ENCODE results near the gene HOXB8.

DNA sequence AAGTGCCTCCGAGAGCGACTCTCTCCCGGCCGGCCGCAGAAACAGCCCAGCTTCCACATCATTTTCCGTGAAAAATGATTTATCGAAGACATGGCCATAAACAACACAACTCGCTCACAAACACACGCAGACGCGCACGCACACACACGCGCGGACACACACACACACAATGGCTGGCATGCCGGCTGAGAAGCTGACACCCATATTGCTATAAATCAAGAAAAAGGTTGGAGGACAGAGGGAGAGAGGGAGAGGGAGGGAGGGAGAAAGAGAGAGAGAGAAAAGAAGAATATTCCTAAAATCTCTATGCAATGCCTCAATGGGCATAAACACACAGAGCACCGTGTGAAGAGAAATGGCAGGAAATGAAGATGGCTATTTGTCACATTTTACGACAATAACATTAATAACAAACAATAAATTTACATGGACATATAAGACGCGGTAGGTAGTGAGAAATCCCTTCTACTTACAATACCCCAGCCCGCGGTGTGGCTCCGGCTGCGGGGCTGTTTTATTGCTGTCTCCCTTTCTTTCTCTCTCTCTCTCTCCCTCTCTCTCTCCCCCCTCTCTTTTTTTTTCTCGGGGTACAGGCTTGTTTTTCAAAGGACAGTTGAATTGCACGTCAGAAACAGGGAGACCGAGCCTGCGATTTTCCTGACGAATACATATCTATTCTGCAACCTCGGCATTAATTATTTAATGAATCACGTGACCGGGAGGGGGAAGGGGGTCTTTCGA is 46.4 kb downstream of the HOXB8 start:
- TF ChIP-seq SMC3 (IDR thresholded peaks at IDR 0.05; ENCODE audit: low read length) = no peak
- TF ChIP-seq, protein P1, sequence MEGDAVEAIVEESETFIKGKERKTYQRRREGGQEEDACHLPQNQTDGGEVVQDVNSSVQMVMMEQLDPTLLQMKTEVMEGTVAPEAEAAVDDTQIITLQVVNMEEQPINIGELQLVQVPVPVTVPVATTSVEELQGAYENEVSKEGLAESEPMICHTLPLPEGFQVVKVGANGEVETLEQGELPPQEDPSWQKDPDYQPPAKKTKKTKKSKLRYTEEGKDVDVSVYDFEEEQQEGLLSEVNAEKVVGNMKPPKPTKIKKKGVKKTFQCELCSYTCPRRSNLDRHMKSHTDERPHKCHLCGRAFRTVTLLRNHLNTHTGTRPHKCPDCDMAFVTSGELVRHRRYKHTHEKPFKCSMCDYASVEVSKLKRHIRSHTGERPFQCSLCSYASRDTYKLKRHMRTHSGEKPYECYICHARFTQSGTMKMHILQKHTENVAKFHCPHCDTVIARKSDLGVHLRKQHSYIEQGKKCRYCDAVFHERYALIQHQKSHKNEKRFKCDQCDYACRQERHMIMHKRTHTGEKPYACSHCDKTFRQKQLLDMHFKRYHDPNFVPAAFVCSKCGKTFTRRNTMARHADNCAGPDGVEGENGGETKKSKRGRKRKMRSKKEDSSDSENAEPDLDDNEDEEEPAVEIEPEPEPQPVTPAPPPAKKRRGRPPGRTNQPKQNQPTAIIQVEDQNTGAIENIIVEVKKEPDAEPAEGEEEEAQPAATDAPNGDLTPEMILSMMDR (CRISPR knock-in tag; IDR thresholded peaks at IDR 0.05) = no peak
- TF ChIP-seq MEF2D (CRISPR knock-in tag; IDR thresholded peaks at IDR 0.05) = no peak
- TF ChIP-seq ZNF766 (CRISPR knock-in tag; IDR thresholded peaks at IDR 0.05; ENCODE audit: borderline replicate concordance) = no peak
- no peak for TF ChIP-seq EP300 (IDR thresholded peaks at IDR 0.05; ENCODE audit: low read depth in 2 of 2, low read length in 2 of 2)
- no peak for TF ChIP-seq EP300 (CRISPR knock-in tag; IDR thresholded peaks at IDR 0.05; ENCODE audit: borderline replicate concordance)
- TF ChIP-seq ISX (CRISPR knock-in tag; conservative IDR thresholded peaks at IDR 0.05) = no peak
- no peak for TF ChIP-seq POLR2G (IDR thresholded peaks at IDR 0.05; ENCODE audit: low read depth, low read length)
- TF ChIP-seq TARDBP (CRISPR knock-in tag; IDR thresholded peaks at IDR 0.05) = no peak
- TF ChIP-seq ZBTB7A (CRISPR knock-in tag; IDR thresholded peaks at IDR 0.05) = no peak
- TF ChIP-seq PAX8 (CRISPR knock-in tag; IDR thresholded peaks at IDR 0.05; ENCODE audit: borderline replicate concordance) = no peak
- TF ChIP-seq CREB1 (IDR thresholded peaks at IDR 0.05) = no peak
- no peak for TF ChIP-seq CREB1 (CRISPR knock-in tag; IDR thresholded peaks at IDR 0.05)
- no peak for TF ChIP-seq ZEB1 (IDR thresholded peaks at IDR 0.05; ENCODE audit: insufficient replicate concordance, low read depth)
- TF ChIP-seq POLR2AphosphoS5 (IDR thresholded peaks at IDR 0.05; ENCODE audit: low read depth, low read length) = no peak

Measured in HepG2 (cell line).